Tibial nerve (tissue), 4 donors: ENCODE data around the gene RNF111.

Experiments used
- EP300 ChIP-seq, 2 donors: sonication (generic); formaldehyde crosslinking; IDR thresholded peaks; one replicate each; pipeline ENCODE4 v1.6.1; 2017; ENCODE audit warnings: antibody characterized with exemption in 2 of 2, mild to moderate bottlenecking in 1 of 2
- POLR2A ChIP-seq, 2 donors: fragments of 450-650 bp; IDR thresholded peaks; one replicate each; pipeline ENCODE4 v1.6.1; 2017; ENCODE audit warnings: antibody characterized with exemption in 2 of 2, mild to moderate bottlenecking in 2 of 2, moderate library complexity in 2 of 2
- TF ChIP-seq, protein P1 (sequence below), 5 experiments: fragments of 200-600 bp in 3 of 5; fragments of 450-650 bp in 2 of 5; sonication (generic) in 3 of 5; IDR thresholded peaks; one replicate each; pipeline ENCODE4 v1.5.1; 2016 to 2019; ENCODE audit warnings: antibody characterized with exemption in 5 of 5, mild to moderate bottlenecking in 3 of 5, moderate library complexity in 2 of 5

DNA sequence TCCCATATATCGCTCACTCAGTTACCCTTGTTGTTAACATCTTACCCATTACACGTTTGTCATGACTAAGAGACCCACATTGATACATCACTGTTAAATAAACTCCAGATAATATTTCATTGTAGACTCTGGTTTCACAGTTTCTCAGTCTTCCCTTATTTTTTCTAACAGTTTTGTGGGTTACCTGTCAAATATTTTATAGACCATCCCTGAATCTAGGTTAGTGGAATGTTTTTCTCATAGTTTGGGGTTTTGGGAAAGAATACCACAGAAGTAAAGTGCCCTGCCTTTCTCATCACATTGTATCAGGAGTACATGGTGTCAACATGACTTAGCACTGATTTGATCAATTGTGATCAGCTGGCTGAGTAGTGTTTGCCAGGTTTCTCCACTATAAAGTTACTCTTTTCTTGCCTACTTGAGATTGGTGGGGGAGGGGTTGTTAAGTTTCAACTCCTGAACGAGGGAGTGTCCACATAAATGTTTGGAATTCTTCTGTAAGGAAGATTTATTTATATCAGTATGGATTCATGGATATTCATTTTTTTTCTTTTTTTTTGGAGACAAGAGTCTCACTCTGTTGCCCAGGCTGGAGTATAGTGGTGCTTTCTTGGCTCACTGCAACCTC lies 25.9 kb downstream of the RNF111 start:
- TF ChIP-seq, protein P1, sequence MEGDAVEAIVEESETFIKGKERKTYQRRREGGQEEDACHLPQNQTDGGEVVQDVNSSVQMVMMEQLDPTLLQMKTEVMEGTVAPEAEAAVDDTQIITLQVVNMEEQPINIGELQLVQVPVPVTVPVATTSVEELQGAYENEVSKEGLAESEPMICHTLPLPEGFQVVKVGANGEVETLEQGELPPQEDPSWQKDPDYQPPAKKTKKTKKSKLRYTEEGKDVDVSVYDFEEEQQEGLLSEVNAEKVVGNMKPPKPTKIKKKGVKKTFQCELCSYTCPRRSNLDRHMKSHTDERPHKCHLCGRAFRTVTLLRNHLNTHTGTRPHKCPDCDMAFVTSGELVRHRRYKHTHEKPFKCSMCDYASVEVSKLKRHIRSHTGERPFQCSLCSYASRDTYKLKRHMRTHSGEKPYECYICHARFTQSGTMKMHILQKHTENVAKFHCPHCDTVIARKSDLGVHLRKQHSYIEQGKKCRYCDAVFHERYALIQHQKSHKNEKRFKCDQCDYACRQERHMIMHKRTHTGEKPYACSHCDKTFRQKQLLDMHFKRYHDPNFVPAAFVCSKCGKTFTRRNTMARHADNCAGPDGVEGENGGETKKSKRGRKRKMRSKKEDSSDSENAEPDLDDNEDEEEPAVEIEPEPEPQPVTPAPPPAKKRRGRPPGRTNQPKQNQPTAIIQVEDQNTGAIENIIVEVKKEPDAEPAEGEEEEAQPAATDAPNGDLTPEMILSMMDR (IDR thresholded peaks at IDR 0.05): no peak
- no peak for TF ChIP-seq POLR2A (IDR thresholded peaks at IDR 0.05)
- no peak for TF ChIP-seq EP300 (IDR thresholded peaks at IDR 0.05)
